ENCODE measurements around the gene UNC5CL. TPM values are rescaled to one million over a fixed set of nuclear protein-coding genes. Genes with fewer than 3 reads are reported as not detected.
"Not testable (repeated sequence)": the region's sequence is repeated elsewhere in the genome, so short reads cannot be mapped to it uniquely, and the experiment has no call there.

The UNC5CL gene
- total and polyA plus RNA-seq, 2 of the 4 experiments (the other 2 are of a cell fraction), result not detected

DNA sequence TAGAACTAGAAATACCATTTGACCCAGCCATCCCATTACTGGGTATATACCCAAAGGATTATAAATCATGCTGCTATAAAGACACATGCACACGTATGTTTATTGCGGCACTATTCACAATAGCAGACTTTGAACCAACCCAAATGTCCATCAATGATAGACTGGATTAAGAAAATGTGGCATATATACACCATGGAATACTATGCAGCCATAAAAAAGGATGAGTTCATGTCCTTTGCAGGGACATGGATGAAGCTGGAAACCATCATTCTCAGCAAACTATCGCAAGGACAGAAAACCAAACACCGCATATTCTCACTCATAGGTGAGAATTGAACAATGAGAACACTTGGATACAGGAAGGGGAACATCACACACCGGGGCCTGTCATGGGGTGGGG is 23.2 kb downstream of the UNC5CL start:
- H4K91ac ChIP-seq (ENCODE audit: insufficient read depth, low read depth, low read length); H2BK20ac ChIP-seq (ENCODE audit: low read depth, low read length); H3K9me3 ChIP-seq (ENCODE audit: control insufficient read depth, insufficient read depth, low read length); H3K14ac ChIP-seq (replicated peaks; ENCODE audit: low read depth, low read length); H3K4me2 ChIP-seq (ENCODE audit: low read depth, low read length); H4K8ac ChIP-seq (ENCODE audit: low read depth in 2 of 2, low read length in 2 of 2); H4K20me1 ChIP-seq (ENCODE audit: insufficient read depth, low read length); H3K9ac ChIP-seq (ENCODE audit: low read depth, low read length); H3K18ac ChIP-seq (ENCODE audit: low read depth, low read length); dilution Hi-C loops (cut with HindIII; ENCODE audit: low sequenced_read_pairs, unreplicated experiment); H3K4ac ChIP-seq (ENCODE audit: low read depth, low read length); H2AFZ ChIP-seq (replicated peaks; ENCODE audit: low read length, poor library complexity); H2BK5ac ChIP-seq (ENCODE audit: low read depth, low read length, poor library complexity, severe bottlenecking); H2AK5ac ChIP-seq (ENCODE audit: low read depth, low read length); H3K27ac ChIP-seq (ENCODE audit: insufficient read depth, low read length); H4K5ac ChIP-seq (ENCODE audit: low read depth, low read length); POLR2A ChIA-PET (ENCODE audit: unreplicated experiment); H2AK9ac ChIP-seq (replicated peaks; ENCODE audit: low read depth, low read length, poor library complexity); DNase-seq; H2BK120ac ChIP-seq (ENCODE audit: low read depth, low read length); H2BK15ac ChIP-seq (ENCODE audit: low read depth, low read length); H3K36me3 ChIP-seq (ENCODE audit: control insufficient read depth, insufficient read depth, low read length); H3K79me1 ChIP-seq (ENCODE audit: low read depth in 1 of 2, low read length in 2 of 2); BruUV-seq (replicated peaks); intact Hi-C loops (cut with micrococcal nuclease); H3K4me1 ChIP-seq (ENCODE audit: control insufficient read depth, insufficient read depth, low read length); H3K56ac ChIP-seq (ENCODE audit: extremely low read depth, insufficient read depth, low read length); H3K4me3 ChIP-seq (ENCODE audit: insufficient read depth, low read depth, low read length); ATAC-seq (ENCODE audit: low read depth); in situ Hi-C loops (cut with MboI; ENCODE audit: low sequenced_read_pairs); H3K9me1 ChIP-seq (ENCODE audit: insufficient read depth, low read length); H3K23ac ChIP-seq (ENCODE audit: low read depth, low read length): not testable (repeated sequence)
- no CpG with 5 or more reads among the region's 5 CpGs for WGBS, 2 experiments (ENCODE audit: extremely low coverage in 2 of 2, insufficient read length in 1 of 2)
- H3K27me3 ChIP-seq (ENCODE audit: control insufficient read depth, insufficient read depth, low read length), result peaks cover 22% of the 10 kb centered on the region
- CTCF ChIA-PET, result interaction anchor here (1.3 kb wide), 1 partner anchor 121 kb away, joined by 5 read pairs; no protein-coding TSS in a partner anchor

Data from IMR-90 (cell line).